Measurements from ENCODE around the gene NUCKS1. TPM values are rescaled to one million over a fixed set of nuclear protein-coding genes. Genes with fewer than 3 reads are reported as not detected.
"Not testable (repeated sequence)": the region's sequence is repeated elsewhere in the genome, so short reads cannot be mapped to it uniquely, and the experiment has no call there.

The NUCKS1 gene
- total RNA-seq, 1 donor from 2014 or later: 99.3 TPM

DNA sequence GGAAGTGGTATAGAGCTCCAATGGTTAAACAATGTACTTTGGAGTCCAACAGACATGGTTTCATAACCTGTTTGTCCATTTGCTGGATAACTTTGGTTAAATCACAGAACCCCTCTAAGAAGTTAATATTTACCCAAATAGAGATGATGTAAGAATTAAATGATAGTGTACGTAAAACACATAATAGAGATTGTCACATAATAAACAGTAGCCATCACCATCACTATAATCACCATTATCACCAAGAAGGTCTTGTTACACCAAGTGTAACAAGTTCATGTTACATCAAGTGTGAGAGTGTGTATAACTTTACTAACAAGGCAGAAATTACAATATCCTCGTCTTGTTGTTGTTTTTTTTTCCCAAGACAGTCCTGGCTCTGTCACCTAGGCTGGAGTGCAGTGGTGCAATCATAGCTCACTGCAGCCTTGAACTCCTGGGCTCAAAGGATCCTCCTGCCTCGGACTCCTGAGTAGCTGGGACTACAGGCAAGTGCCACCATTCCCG is 23.3 kb downstream of the NUCKS1 start:
- no peak for ATAC-seq

DNA sequence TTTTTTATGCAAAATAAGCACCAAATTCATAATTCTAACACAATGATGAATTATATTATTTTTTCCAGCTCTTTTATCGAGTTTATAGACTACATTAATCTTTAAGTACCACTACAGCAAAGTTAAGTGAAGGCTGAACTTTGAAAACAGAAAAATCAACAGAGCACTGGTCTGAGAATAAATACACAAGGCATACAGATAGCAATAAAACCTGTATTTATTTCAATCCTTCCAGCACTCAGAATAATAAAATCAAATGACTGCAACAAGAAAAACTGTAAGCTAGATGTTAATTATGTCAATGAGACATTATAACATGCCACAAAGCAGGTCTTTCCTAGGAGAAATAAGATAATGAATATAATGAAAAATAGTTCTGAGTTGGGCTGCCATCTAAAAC is 24.5 kb downstream of the NUCKS1 start:
- no peak for ATAC-seq

DNA sequence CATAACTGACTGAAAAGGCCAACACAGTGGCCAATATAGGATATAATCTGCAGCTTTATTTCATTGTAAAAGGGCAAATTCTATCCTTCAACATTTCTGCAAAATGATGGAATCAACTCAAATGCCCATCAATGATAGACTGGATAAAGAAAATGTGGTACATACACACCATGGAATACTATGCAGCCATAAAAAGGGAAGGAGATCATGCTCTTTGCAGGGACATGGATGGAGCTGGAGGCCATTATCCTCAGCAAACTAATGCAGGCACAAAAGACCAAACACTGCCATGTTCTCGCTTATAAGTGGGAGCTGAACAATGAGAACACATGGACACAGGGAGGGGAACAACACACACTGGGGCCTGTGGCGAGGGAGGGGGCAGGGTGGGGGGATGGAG is 29.2 kb downstream of the NUCKS1 start:
- ATAC-seq: not testable (repeated sequence)

DNA sequence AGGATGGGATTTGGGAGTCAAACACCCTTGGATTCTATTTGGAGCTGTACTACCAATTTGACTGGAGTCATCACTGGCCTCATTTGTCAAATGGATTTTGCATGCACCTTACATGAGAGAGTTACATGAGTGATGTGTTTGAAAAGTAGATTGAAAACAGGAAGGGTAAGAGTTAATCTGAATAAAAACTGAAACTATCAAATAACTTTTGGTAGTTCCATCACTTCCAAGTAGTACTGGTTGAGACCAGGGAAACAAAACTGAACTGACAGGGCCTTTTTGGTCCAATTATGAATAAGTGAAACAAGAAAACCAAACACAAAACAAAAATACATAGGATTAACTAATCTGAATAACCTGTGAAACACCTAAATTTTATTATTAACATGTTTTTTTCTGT is 30.2 kb downstream of the NUCKS1 start:
- no peak for ATAC-seq

DNA sequence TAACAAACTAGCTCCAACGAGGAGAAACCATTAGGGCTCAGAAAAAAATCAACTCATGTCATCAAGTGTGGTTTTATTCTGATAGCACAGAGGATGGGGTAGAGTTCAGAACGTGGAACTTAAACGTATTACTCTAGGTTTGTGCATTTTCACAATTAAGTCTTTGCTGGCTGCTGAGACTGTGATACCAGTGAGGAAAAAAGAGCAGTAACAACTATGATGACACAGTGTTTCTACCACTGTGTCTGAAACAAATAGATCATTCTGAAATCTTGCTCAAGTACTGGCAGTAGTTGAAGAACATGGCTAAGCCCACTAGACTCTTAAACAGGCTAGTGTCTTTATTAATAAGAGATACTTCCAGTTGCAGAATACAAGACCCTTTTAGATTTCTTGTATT is 31.0 kb downstream of the NUCKS1 start:
- ATAC-seq: no peak

DNA sequence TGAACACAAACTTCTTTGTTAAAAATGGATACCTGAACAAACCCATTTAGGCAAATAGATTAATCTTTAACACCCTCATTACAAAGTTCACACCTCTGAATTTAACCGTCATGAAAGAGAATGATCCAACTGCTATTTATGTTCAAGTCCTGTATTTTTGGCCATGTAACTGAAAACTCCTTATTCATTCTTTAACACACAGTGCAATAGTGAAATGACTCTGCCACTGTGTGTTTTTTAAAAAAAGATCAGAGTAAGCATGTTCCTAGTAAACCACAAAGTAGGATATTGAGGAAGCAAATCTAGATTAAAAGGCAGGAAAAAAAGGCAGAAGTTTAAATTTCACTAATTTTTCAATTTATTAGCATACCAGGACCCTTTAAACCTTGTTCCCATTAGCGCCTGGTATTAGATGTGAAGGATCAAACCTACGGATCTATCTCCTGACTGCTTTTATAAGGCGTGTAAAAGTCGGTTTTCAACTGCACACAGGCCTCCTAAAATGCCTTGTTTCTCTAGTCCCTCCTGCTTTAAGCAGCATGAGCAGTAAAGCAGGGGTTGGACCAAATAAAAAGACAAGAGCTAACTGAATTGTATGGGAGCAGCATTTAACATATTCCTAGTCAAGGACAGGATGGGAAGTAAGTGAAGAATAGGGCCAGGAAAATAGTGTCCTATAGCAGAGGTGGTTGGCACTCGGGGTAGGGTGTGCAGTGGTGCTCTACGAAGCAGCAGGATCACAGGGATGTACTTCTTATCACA is 33.4 kb downstream of the NUCKS1 start:
- no peak for ATAC-seq

DNA sequence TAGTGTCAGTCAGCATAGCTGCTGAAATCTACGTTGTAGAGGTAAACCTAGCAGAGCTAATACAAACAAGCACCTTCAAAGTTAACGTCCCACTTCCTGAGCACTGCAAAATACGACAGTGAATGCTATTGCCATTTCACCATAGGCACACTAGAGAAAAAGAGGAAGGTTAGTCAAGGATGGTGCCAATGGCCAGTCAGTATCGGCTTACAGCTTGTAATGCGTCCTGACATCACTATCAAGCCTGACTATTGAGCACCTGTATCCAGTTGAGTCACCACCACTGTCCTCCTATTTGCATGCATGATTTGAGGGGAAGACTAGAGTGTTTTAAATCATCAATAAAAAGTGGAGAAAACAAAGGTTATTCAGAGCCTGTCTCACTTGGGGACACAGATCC is 34.4 kb downstream of the NUCKS1 start:
- no peak for ATAC-seq

DNA sequence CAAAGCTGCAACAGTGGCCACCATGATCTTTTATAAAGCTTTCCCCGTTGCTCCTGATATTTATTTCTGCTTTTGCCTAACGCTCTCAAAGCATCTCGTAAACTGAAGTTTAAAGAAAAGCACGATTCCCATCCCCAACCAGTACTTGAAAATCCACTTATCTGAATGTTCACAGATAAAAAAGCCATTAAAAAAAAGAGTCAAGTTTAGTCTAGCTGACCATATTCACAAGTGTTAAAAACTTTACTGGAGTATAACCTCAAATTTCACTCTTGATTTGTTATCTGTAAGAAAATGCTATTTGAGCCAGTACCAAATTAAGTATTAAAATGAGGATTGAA is 35.1 kb downstream of the NUCKS1 start:
- no peak for ATAC-seq

DNA sequence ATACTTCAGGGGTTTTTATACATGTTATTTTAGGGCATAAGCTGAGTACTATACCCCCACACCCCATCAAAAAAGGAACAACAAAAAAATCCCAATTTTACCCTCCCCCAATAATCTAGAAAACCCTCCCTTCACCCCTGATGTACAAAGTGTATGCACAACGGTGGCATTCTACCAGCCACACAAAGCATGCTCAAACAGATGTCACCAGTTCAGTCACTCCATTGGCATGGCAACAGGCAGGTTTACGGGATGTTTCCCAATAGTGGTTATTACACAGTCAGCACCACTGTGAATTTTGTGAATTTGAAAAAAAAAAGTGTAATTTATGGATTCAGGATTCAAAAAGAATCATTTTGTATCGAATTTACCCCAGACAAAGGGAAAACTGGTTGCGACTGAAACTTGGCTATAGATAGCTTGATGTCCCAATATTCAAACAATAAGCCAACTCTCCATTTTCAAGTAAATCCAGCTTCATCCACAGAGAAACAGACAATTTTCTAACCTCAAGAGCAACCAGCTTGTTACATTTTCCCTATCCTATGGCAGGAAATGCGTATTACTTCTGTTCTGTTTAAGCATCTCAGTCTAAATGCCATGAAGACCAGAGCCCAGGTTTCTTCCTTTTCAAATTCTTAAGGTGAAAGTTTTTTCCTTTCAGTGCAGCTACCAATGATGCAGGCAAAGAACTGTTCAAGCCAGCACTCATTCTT is 35.6 kb downstream of the NUCKS1 start:
- peak; percentile 36 for ATAC-seq

DNA sequence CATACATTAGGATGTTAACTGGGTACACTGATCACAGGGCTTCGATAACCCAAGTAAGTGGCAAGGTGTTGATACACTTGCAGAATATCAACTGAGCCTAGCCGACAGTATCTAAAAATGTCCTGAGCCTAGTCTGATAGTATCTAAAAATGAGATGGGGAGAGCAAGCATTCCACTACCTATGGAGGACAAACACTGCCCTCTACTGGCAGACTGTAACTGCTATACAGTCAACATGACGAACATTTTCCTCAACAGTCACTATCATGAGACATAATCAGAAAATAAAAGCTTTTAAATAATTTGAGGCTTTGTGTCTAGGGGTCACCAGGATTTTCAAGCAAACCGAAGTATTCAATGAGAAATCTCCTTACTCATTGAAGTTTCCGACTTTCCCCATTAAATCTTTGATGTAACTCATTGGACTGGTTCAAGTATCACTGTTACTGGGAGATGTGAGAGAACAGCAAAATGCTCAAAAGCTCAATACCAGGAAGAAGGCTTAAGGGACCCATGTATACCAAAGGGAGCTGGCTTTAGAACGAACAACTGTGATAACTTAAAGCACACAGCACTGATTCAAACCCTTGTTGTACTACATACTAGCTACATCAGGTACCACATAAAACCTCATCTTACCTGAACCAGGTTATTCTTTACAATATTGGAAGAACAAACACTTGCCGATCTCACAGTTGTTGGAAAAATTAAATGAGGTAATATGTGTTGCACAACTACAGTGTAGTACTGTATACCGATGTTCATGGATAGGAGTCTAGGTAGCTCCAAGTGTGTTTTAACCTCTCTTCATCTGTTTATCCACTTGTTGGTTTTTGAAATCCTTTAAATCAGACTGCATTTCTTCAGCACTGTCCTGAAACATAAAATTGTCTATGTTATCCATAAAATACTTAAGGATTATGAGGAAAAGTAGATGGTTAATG is 38.6 kb downstream of the NUCKS1 start:
- peak; percentile 85 for ATAC-seq

DNA sequence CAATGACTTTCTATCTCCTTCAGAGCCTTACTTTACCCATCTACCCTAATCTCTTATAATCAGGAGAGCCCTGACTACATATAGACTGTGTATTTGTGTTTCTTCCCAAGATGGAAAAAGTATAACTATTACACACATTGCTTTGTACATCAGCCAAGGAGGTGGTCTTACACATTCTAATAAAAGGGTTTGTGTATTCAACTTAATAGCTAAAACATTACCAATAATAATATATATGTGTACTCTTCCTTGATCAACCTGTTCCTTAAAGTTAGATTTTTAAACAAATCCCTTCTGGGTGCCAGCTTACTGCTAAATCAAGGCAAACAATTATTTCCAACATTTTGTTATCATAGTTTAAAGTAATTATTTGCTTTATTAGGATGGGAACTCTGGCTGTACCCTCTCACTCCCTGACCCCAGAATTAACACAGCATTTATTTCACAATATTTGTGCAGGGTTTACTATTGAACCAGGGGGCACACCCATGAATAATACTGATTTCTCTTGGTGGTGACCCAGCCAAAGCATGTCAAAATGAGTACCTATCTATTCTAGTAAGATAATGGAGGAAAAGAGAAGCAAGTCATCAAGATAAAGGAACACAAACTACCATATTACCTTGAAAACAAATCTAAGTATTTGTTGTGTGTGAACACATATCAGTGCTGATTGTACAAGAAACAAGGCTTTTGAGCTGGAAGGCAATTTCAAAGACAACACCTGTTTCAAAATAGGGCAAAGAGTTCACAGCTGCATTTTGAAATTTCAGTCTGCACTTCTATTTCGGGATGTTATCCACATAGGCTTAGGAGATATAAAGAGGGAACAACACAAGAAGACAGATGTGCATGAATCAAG is 39.5 kb downstream of the NUCKS1 start:
- no peak for ATAC-seq

DNA sequence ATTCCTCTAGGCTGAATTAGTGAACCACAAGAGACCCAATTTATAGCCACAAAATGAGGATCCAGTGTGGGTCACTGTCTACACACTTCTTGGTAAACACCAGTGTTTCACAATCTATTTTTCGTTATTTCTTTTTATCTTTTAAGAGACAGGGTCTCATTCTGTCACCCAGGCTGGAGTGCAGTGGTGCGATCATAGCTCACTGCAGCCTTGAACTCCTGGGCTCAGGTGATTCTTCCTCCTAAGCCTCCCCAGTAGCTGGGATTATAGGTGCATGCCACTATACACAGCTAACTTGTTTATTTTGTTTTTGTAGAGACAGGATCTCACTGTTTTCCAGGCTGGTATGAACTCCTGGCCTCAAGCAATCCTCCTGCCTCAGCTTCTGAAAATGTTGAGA is 40.3 kb downstream of the NUCKS1 start:
- no peak for ATAC-seq

DNA sequence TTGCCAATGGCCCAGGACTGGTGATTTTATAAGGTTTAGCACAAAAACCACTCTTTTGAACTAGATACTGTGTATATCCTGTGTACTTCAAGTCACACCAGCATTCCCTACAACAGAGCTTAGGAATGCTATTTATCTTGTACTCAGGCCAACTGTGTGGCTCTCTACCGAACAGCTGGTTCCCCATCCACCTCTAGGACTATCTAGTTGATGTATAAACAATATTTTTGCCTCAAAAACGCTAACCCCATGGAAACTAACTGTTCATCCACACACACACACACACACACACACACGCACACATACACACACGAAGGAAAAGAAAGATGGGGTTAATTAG is 41.0 kb downstream of the NUCKS1 start:
- ATAC-seq: no peak

DNA sequence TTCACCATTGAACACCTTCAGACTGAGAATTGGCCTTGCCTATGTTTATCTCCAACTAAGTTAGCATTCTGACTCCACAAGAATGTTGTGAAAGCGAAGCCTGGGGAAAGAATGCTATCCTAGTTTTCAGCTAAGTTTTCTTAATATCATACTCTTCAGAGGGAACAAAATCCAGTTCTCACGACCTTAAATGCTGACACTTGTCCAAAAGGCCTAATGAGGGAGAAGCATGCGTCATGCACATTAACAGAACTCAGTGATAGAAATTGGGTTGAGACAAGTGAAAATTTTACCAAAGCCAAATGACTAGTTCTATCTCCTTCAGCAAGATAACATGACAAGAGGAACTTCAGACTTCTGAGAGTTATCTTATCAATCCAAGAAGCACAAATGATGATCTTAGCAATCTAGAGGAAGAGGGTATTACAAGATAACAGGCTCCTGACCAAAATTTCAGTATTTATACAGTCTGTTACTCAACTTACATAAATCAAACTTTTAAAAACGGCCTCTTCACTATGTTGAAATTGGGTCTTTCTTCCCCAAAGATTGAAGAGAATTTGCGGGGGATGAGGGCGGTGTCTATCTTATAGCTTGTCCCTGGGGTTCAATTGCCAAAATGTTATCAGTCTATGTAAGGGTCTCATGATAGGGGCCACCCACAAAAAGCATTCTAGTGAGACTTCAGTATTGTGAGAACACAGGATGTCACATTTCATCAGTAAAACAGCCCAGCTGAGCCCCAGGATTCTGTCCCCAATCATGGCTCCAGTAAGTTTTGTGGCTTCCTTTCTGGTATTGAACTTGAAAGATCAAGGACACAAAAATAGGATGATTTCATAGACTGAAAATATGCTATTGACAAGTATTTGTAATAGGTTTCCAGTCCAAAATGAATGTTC is 43.1 kb downstream of the NUCKS1 start:
- ATAC-seq: no peak

DNA sequence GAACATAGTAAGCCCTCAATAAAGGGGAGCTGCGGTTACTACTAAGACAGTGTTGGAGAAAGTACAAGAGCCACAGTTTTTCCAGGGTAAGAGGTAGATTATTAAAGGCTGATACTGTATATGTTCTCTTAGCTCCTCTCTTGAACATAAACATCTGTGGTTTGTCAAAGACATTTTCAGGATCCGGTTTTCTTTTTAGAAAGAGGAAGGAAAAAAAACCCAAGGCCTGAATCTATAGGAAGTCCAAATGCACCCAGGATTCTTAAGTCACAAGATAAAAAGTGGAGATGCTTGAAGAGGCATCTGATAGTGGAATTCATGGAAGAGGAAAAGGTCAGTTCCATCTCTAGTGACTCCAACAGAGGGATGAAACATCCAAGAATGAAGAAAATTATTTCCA is 45.1 kb downstream of the NUCKS1 start:
- no peak for ATAC-seq

DNA sequence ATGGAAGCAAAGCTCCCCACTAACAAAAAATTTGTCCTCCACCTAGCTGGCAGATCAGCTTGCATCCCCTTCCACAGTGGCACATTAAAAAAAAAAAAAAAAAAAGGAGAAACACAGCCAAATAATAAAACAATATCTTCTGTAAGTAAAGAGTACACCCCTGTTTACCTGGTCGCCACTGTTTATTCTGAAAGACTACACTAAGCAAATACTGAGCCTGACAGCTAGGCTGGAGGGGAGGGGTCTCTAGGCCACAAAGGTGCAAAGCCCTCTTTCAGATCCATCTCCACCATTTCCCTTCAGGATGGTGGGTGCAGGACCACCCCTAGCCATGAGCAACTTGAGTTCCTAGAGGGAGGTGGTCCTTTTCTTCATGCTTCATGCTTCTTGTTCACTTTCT is 46.9 kb downstream of the NUCKS1 start:
- ATAC-seq: no peak

DNA sequence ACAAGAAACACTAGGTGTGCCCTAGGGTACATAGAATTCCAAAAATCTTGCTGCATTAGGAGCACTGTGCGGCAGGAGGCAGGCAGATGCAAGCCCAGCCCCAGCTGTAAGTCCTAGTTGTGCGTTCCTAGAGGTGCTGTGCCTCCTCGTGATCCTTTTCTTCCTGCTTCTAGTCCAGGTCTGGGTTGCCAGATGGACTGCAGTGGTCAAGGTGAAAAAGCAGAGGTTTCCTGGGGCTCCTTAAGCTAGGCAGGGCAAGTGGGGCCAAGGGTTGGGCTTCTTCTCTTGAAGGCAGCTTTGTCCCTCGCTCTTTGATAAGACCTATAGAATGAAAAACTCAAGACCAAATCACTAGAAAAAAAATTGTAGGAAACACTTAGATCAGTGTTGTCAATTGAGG is 48.1 kb downstream of the NUCKS1 start:
- no peak for ATAC-seq

DNA sequence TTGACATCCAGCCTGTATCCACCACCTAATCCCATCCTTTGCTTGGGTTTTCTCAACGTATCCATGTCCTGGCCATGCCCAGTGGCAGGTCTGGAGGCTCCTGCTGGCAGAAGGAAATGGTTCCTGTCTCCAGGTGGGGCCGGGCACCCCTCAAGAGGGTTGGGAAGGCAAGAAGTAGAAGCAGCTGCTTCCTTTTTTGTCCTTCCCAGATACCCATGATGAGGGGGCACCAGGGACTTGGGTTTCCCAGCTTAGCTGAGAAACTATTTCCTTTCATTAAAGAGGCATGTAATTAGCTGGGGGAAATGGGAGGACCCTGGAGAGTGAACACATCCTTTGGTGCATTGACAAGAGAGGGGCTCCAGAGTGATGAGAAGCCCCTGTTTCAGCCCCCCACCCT is 48.6 kb downstream of the NUCKS1 start:
- peak; percentile 26 for ATAC-seq

DNA sequence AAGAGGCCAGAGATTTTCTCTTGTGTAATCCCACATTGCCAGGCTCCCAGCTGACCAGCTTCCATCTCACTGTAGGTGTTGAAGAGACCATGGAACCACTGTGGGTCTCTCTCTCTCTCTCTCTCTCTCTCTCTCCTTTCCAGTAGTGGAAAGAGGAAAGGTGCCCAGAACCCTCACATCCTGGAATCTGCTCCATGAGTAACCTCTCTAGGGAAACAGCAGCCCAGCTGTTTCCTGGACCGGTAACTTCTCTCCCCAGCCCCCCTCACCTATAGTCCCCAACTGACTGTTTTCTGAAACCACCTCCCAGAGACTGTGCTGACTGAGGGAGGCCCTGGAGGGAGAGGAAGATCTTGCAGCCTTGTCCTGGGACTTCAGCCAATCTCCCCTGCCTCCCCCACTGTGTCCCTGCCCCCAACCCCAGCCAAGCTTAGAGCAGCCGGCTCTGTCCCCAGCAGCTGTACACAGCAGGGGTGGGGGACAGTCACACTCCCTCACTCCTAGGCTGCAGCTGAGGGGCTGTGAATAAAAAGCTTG is 49.0 kb downstream of the NUCKS1 start:
- peak; percentile 34 for ATAC-seq

DNA sequence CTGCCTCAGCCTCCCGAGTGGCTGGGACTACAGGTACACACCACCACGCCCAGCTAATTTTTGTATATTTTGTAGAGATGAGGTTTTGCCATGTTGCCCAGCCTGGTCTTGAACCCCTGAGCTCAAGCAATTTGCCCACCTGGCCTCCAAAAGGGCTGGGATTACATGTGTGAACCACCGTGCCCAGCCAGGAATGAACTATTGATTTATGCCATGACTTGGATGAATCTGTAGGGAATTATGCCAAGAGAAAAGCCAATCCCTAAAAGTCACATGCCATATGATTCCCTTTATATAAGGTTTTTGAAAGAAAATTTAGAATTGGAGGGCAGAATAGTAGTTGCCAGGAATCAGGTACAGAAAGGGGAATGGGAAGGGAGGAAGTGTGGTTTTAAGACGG is 50.6 kb downstream of the NUCKS1 start:
- ATAC-seq: no peak

DNA sequence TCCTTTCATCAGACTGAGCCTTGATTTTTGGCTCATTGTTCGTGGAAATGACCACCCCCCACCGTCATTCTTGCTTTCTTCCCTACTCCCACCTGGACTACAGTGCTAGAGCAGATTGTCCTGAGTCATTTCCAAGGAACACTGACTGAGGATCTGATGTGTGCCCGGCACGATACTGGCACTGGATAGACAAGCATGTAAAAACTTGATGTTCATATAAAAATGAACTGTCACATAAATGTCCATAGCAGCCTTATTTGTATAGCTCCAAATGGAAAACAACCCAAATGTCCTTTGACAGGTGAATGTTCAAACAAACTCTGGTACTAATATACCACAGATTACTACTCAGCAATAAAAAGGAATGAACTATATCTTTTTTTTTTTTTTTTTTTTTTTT is 51.1 kb downstream of the NUCKS1 start:
- ATAC-seq: no peak

Data from esophagus mucosa (tissue), 1 donor.